Limb (tissue), 2 donors: ENCODE results near the gene CTSZ.
"Not testable (repeated sequence)": the region's sequence is repeated elsewhere in the genome, so short reads cannot be mapped to it uniquely, and the experiment has no call there.

ENCODE experiments used
- DNase-seq, 2 donors: peaks; one replicate each; pipeline ENCODE4 v3.0.0-alpha.2; 2016; ENCODE audit errors: extremely low spot score in 2 of 2

The CTSZ gene

DNA sequence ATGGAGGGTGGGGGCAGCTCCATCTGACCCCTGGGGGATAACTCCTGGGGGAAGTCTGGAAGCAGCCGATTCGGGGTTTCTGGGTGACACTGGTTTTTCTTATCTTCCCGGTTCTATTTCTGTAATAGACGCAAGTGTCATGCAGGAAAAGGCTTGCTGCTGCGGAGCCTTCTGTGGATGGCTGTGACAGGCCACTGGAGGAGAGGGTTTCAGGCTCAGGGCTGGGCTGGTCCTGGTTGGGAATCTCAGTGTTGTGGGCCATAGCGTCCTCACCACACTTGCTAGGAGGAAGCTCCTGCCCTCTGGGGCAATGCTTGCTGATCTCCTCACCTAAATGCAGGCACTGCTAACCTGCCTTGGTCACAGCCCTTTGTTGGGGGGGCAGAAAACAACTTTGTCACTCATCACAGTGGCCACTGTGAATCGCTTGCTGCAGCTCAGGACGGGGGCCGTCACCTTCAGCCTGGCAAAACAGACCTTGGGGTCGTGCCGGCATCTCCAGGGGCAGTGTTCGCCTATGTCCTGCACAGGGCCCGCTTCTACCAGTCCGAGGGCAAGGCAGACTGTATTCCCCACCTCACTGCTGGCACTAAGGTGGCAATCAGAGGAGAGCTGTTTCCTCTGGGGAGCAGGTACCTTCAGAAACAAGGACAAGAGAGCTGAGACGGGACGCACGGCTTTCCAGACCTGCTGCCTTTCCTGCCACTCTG, 7.8 kb upstream of the CTSZ start:
- DNase-seq = no peak

GRCh38 chr20:59013959-59014608, 7.0 kb upstream of the CTSZ start:
- no peak for DNase-seq

DNA sequence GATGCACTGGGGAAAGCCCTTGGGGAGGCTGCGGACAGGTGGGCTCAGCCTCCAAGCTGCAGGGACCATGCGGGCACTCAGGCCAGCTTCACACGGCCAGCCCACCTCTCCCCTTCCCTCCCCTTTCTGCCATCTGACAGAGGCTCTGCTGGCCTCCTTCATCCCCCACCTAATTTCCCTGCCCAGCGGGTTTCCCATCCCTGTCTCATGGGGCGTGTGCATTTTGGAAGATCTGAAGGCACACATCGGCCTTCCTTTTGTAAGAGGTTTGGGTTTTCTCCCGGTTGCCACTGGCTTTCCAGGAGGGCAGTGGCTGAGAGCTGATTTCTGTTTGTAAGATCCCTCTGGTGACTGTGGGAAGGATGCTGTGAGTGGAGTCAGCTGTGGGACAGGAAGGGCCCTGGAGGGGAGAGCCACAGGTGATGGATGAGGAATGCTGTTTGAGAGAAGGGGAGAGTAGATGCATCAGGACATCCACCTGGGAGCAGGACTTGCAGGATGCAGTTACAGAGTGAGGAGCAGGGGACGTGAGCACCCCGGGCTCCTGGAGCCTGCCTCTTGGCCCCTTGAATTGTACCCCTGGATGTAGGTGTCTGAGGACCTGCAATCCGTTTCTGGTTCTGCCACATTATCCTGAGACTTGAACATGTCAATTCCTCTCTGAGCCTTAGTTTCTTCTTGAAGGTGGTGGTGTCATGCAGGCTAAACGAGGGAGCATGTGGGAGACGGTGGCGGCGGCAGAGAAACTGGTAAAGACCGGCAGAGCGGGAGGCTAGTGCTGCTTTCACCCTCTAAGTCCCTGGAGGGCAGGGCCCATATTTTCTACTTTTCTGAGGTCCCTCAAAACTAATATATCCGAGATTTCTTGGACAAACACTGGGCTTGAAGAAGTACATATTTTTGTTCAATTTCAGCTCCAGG, 6.2 kb upstream of the CTSZ start:
- no peak for DNase-seq

GRCh38 chr20:59011874-59012157, 4.8 kb upstream of the CTSZ start:
- not testable (repeated sequence) for DNase-seq

- DNase-seq = peak in 1 of 2 donors; percentile 50
These were observed 4.2 kb upstream of the CTSZ start for GRCh38 chr20:59010995-59011873.

- DNase-seq = no peak
These were observed 3.4 kb upstream of the CTSZ start for GRCh38 chr20:59010321-59010994.

DNA sequence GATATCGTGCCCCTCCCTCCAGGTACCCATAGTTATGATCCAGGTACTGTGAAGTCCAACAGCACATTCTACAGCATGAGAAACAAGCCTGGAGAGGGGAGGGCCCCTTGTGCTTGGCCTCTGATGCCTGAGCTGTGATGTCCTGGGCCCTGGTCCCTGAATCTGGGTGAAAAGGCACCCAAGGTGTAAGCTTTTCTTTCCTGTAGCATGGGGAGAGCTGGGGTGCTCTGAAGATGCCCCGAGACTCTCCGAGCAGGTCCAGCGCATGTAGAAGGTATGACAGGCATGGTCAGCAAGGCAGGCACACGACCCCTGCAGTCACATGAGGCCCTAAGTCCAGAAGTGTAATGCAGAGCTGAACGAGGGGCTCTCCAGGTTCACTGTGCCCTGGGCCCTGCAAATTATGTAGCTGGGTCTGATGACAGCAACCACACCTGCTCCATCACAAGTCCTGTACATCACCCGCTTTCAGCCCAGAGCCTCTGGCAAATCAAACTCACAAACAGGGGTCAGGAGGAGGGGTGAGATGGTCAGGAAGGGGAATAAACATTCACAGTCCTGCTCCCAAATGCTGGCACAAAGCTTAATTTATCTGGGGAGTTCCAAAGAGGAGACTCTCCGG, 1.8 kb upstream of the CTSZ start:
- no peak for DNase-seq

- no peak for DNase-seq
These were observed 834 bp upstream of the CTSZ start for GRCh38 chr20:59007665-59008511.

DNA sequence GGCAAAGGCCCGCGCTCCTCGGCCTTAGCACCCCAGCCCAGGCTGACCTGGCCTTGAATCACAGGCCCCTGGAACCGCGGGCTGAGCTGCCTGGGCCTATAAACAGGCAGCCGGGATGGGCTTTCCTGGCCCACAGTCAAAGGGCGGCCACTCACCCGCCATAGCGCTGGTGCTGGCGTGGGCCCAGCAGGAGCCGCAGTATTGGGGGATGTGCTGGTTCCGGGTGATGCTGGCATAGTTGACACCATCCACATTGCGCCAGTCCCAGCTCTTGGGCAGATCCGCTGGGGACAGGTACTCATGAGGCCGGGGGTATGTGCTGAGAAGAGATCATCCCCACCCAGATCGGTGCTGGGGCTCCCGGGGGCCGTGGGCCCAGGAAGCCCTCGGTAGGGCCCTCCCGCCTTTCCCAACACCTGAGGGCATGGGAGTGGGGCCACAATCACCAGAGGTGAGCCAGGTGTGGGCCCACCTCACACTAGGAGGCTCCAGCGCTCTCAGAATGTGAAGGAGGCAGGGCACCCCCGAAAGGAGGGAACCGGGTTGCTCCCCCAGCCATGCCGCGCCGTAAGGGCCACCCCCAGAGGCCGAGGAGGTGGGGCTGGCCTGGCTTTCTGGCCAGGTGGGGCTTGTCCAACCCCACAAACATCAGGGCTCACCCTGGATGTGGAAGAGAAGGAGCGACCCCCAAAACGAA, 739 bp downstream of the CTSZ start:
- no peak for DNase-seq

- DNase-seq = no peak
These were observed 1.4 kb downstream of the CTSZ start for GRCh38 chr20:59005523-59006166.

DNA sequence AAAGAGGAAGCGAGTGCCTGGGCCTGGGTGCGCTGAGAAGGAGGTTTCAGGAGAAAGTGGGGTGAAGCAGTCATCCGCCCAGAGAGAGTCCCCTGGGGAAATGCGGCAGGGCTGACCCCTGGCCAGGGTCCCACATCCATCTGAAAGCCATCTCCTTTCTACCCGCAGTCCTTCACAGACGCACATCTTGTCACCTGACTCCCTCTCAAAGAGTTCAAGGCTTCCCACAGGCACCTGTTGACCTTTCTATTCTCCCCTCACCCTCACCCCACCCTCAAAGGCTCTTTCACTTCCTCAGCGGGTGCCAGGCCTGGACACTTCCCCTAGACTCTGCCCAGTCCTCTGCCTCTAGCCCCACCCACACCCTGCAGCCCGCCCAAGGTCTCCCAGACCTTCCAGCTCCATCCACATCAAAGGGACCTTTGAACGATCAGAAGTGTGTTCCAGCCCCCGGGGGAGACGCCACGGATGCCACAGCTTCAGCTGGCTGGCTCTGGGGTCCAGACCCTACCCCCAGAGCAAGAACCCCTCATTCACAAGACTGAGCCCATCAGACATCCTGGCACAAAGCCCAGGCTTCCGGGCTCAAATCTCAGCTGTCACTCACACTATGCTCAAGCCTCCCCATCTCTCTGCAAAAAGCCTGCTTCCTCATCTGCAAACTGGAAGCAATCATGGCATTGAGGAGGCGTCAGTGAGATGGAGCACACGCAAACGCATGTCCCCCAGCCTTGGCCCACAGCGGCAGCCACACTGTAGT, 2.1 kb downstream of the CTSZ start:
- DNase-seq = no peak

GRCh38 chr20:59004493-59004762, 2.6 kb downstream of the CTSZ start:
- DNase-seq = no peak

DNA sequence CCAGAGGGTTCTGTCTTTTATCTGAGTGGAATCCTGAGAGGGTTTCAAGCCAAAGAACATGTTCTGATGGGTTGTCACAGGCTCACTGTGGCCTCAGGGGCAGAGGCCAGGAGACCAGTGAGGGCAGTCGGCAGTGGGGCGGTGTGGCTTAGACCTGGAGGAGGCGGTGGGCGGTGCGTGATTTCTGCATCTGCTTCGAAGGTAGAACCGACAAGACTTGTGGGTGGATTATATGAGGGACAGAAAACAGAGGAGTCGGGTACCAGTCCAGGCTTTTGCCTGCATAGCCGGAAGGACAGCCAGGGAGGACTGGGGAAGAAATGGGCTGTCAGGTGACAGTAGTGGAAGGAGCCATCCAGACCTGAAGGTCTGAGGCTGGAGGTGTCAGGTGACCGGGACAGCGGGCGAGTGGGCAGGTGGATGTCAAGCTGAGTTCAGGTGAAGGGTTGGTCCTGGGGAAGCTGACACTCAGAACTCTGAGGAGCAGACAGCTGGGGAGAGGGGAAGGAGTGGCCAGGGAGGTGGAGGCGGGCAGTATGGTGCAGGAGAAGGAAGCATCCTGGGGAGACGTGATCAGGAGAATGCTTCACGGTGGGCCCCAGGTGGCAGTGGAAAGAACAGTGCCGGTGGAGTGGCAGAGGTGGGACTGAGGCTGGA, 3.1 kb downstream of the CTSZ start:
- DNase-seq = no peak

DNA sequence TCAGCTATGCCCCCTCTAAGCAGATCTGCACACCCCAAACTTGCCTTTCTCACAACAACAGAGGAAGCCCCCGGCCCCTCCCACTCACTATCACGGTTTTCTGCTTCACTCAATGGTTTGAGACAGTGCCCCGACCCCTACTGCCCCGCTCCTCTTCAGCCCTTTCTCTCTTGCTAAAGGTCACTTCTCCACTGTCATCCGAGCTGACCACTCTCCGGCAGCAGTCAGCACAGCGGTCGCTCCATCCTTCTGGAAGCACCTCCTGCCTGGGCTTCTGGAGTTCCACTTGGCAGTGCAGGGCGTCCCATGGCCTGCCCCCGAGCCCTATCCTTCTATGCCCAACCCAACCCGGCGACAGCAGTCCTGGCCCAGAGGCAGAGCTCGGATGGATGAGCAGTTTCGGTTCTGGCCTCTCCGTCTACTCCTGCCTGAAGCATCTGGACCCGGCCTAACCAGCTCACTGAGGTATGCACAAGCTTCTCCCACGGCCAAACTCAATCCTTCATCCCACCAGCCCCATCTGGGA, 4.1 kb downstream of the CTSZ start:
- DNase-seq = no peak

GRCh38 chr20:59002388-59002787, 4.7 kb downstream of the CTSZ start:
- DNase-seq = no peak

DNA sequence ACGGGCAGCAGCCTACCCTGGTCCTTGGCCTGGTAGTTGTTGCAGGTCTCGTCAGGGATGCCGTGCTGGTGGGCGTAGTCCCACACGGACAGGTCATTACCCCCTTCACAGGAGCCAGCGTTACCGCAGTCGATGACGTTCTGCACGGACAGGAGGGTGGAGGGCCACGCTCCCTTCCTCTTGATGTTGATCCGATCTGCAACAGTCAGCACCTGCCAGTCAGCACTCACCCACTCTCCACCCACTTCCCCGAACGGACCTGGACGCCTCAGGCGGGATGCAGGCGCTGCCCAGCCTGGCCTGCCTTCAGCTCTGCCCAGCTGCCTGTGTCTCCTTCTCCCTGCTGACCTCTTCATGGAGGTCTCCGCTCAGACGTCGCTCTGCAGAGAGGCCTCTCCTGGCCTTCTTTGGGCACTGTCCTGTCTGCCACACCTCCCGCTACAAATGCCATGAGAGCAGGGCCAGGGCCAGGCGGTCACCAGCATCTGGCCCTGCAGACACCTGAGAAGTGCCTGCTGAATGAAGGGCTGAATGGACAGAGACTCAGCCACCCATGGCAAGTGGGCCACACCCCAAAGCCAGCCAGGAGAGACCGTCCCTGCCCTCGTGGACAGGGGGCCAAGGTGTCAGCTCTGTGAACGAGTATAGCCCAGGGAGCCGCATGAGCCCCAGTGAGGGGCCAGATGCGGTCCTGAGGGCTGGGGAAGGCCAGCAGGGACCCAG, 5.4 kb downstream of the CTSZ start:
- DNase-seq = no peak

DNA sequence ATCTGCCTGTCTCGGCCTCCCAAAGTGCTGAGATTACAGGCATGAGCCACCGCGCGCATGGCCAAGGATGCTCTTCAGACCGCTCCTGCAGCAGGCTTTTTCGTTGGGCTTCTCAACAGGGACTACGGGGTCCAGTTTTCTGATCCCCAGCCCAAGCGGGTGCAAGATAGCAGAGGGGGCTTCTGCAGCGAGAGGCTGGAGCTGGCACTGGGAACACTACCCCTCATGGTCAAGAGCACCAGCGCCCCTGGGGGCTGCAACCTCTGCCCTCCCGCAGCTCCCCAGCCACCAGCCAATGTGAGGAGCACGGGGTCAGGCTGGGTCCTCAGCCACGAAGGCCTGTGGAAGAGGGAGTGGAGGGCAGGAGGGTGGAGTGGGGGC, 6.0 kb downstream of the CTSZ start:
- no peak for DNase-seq
